H1 (cell line): ENCODE results near the gene RHBDF2. TPM values are rescaled to one million over a fixed set of nuclear protein-coding genes. Genes with fewer than 3 reads are reported as not detected.

Source experiments
- SIRT6 ChIP-seq: IDR thresholded peaks from one replicate; pipeline ENCODE4 v1.7.1; 2012; ENCODE audit warnings: low read length, inconsistent platforms
- polyA plus RNA-seq, 7 experiments: library from polyadenylated mRNA; depleted of rRNA in 3 of 7; stranded (reverse) in 5 of 7; unstranded in 2 of 7; fragments of >200 nt in 5 of 7; fragments of 200-250 nt in 2 of 7; gene quantifications; 1 replicate in 5 of 7; 2 replicates in 1 of 7; 4 replicates in 1 of 7; pipeline versions ENCODE4 v1.2.1 to v1.2.3, GENCODE V29; 2011 to 2013; ENCODE audit warnings: missing spikeins in 2 of 7, mixed read lengths in 2 of 7
- total RNA-seq: library from RNA; stranded (reverse); fragmentation: NEBNext Ultra II Directional; extraction: Animal tissue kit (Norgen Biotek cat#: 25700); gene quantifications from 2 replicates; pipeline ENCODE4 v1.2.1, GENCODE V29; 2021
- TF ChIP-seq, protein P1 (sequence below): IDR thresholded peaks from 2 replicates; pipeline ENCODE4 v1.6.1; 2012; ENCODE audit warnings: inconsistent platforms

The RHBDF2 gene
- total and polyA plus RNA-seq, 2 of the 8 experiments (the other 6 are each of a cell fraction or from before 2014, with no cell fraction given): 21.2 to 25.9 TPM

DNA sequence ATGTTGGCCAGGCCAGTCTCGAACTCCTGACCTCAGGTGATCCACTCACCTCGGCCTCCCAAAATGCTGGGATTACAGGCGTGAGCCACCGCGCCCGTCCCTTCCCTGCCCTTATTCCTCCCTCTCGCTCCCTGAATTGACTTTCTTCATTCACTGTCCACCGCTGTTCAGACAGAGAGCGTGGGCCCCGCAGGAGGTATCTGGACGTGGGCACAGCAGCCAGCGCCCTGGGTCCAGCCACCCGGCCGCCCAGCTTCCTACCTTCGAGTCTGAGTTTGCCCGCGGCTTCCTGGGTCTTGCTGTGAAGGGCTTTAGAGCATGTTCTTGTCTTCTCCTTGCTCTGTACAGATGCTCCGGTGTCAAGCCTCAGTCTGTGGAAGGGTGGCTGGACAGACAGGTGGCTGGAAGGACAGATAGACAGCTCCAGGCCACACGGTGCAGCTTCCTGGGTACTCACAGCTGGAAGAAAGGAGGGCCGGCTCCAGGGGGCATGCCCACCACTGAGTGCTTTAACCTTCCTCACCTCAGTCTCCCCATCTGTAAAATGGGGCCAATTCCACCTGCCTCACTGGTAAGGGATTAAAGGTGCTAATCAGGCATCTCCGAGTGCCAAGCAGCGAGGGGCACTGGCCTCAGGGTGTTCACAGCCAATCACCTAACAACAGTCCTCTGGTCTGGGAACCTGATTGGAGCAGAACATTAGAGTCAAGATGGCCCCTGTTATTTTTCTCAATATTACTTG lies 13.6 kb downstream of the RHBDF2 start (continued):
- TF ChIP-seq, protein P1, sequence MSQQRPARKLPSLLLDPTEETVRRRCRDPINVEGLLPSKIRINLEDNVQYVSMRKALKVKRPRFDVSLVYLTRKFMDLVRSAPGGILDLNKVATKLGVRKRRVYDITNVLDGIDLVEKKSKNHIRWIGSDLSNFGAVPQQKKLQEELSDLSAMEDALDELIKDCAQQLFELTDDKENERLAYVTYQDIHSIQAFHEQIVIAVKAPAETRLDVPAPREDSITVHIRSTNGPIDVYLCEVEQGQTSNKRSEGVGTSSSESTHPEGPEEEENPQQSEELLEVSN: no peak
- no peak for TF ChIP-seq SIRT6
